Esophagus squamous epithelium (tissue), 4 donors: ENCODE results near the gene RCOR1.

ENCODE experiments used
- CTCF ChIP-seq, 6 experiments: fragments of 450-650 bp in 4 of 6; fragments of 200-600 bp in 2 of 6; sonication (generic) in 2 of 6; IDR thresholded peaks; one replicate each; pipeline ENCODE4 v1.5.1; 2016 to 2019; ENCODE audit warnings: antibody characterized with exemption in 6 of 6, mild to moderate bottlenecking in 4 of 6, moderate library complexity in 4 of 6
- POLR2A ChIP-seq, 4 donors: fragments of 450-650 bp; IDR thresholded peaks; one replicate each; pipeline ENCODE4 v1.6.1; 2017; ENCODE audit warnings: antibody characterized with exemption in 4 of 4, mild to moderate bottlenecking in 4 of 4, moderate library complexity in 3 of 4

- no peak for TF ChIP-seq POLR2A (IDR thresholded peaks at IDR 0.05)
- TF ChIP-seq CTCF (IDR thresholded peaks at IDR 0.05) = no peak
These were observed 146.1 kb downstream of the RCOR1 start for GRCh38 chr14:102738373-102739189.
